Ovary (tissue), 3 donors: ENCODE results near the gene FITM1.

ENCODE experiments used
- EP300 ChIP-seq: sonication (generic); formaldehyde crosslinking; IDR thresholded peaks from one replicate; pipeline ENCODE4 v1.6.1; 2017; ENCODE audit warnings: antibody characterized with exemption
- POLR2A ChIP-seq: fragments of 450-650 bp; IDR thresholded peaks from one replicate; pipeline ENCODE4 v1.6.1; 2017; ENCODE audit warnings: antibody characterized with exemption, mild to moderate bottlenecking, moderate library complexity
- TF ChIP-seq, protein P1 (sequence below), 3 donors: fragments of 450-650 bp in 2 of 3; fragments of 200-600 bp in 1 of 3; IDR thresholded peaks; one replicate each; pipeline versions ENCODE4 v1.5.1 to v1.8.0; 2016 to 2022; ENCODE audit warnings: antibody characterized with exemption in 3 of 3, mild to moderate bottlenecking in 1 of 3
- donor health status: DM: no; HTN: no; CAD: no.

DNA sequence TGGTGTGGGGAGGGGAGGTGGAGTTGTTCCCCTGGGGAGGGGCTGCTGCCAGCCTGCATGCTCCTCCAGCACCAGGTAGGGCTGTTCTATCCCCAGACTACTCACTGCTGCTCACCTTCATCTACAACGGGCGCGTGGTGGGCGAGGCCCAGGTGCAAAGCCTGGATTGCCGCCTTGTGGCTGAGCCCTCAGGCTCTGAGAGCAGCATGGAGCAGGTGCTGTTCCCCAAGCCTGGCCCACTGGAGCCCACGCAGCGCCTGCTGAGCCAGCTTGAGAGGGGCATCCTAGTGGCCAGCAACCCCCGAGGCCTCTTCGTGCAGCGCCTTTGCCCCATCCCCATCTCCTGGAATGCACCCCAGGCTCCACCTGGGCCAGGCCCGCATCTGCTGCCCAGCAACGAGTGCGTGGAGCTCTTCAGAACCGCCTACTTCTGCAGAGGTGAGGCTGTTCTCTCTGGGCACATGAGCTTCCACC is 34.1 kb downstream of the FITM1 start:
- TF ChIP-seq POLR2A (no peak), EP300 (no peak)
- TF ChIP-seq, protein P1, sequence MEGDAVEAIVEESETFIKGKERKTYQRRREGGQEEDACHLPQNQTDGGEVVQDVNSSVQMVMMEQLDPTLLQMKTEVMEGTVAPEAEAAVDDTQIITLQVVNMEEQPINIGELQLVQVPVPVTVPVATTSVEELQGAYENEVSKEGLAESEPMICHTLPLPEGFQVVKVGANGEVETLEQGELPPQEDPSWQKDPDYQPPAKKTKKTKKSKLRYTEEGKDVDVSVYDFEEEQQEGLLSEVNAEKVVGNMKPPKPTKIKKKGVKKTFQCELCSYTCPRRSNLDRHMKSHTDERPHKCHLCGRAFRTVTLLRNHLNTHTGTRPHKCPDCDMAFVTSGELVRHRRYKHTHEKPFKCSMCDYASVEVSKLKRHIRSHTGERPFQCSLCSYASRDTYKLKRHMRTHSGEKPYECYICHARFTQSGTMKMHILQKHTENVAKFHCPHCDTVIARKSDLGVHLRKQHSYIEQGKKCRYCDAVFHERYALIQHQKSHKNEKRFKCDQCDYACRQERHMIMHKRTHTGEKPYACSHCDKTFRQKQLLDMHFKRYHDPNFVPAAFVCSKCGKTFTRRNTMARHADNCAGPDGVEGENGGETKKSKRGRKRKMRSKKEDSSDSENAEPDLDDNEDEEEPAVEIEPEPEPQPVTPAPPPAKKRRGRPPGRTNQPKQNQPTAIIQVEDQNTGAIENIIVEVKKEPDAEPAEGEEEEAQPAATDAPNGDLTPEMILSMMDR (IDR thresholded peaks at IDR 0.05): no peak
